ENCODE results near the gene GNG8. TPM values are rescaled to one million over a fixed set of nuclear protein-coding genes. Genes with fewer than 3 reads are reported as not detected.

GNG8 gene
- total and polyA plus RNA-seq, 2 donors (not counting 1 experiment from before 2014, with no cell fraction given), result not detected

DNA sequence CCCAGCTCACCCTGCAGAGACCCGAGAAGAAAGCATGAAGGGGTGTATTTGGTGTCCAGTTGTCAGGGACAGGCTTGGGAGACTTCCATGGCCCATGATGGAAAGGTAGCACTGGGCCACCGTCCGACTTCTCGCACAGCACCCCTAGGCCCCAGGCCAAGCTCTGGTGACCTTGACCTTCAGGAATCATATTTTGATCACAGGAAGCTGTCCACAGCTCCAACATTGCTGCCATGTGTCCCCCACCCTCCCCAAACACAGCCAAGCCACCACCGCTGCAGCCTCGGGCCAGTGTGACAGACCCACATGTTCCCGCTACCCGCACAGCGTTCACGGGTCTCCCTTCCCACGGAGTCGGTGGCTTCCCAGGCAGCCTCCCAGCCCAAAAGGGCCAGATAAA lies 10.3 kb downstream of the GNG8 start:
- peak overlapping the region; percentile 71 for H3K27ac ChIP-seq (ENCODE audit: insufficient read depth, low read length)
- H3K9ac ChIP-seq (ENCODE audit: insufficient read depth, low read length), result no peak overlapping the region
- H2AFZ ChIP-seq (ENCODE audit: low read length), result no peak overlapping the region
- peaks cover 24% of the 10 kb centered on the region for H3K4me1 ChIP-seq (ENCODE audit: control insufficient read depth, extremely low read depth, insufficient read depth, low read length)
- no peaks in the 10 kb centered on the region for H3K27me3 ChIP-seq (ENCODE audit: control insufficient read depth, insufficient read depth, low read length)
- H3K79me2 ChIP-seq (ENCODE audit: control insufficient read depth, insufficient read depth, low read length), result peaks cover 30% of the 10 kb centered on the region
- H3K36me3 ChIP-seq (ENCODE audit: control insufficient read depth, insufficient read depth, low read length), result peaks cover 3% of the 10 kb centered on the region
- no peak for DNase-seq (ENCODE audit: low read depth in 2 of 2)
- H3K4me3 ChIP-seq (replicated peaks in 1 of 4; ENCODE audit: control extremely low read depth in 1 of 4, insufficient read depth in 1 of 4, low read depth in 3 of 4, low read length in 4 of 4), result no peak overlapping the region
- H3K4me2 ChIP-seq (ENCODE audit: extremely low read depth, insufficient read depth, low read length), result no peak overlapping the region
- no peak for TF ChIP-seq EZH2 (IDR thresholded peaks at IDR 0.05; ENCODE audit: low read length, missing control alignments)
- TF ChIP-seq, protein P1, sequence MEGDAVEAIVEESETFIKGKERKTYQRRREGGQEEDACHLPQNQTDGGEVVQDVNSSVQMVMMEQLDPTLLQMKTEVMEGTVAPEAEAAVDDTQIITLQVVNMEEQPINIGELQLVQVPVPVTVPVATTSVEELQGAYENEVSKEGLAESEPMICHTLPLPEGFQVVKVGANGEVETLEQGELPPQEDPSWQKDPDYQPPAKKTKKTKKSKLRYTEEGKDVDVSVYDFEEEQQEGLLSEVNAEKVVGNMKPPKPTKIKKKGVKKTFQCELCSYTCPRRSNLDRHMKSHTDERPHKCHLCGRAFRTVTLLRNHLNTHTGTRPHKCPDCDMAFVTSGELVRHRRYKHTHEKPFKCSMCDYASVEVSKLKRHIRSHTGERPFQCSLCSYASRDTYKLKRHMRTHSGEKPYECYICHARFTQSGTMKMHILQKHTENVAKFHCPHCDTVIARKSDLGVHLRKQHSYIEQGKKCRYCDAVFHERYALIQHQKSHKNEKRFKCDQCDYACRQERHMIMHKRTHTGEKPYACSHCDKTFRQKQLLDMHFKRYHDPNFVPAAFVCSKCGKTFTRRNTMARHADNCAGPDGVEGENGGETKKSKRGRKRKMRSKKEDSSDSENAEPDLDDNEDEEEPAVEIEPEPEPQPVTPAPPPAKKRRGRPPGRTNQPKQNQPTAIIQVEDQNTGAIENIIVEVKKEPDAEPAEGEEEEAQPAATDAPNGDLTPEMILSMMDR (conservative IDR thresholded peaks at IDR 0.05 in 1 of 2, IDR thresholded peaks at IDR 0.05 in 1 of 2; ENCODE audit: low read depth in 1 of 2, low read length in 2 of 2), result no peak
- H4K20me1 ChIP-seq (ENCODE audit: control insufficient read depth, extremely low read depth, insufficient read depth, low read length), result no peaks in the 10 kb centered on the region
- no peaks in the 10 kb centered on the region for H3K9me3 ChIP-seq (ENCODE audit: control insufficient read depth, insufficient read depth, low read depth, low read length)

- Histone ChIP-seq H3K27ac (ENCODE audit: insufficient read depth, low read length) (peak within 1 kb of the TSS; percentile 71), H3K4me1 (ENCODE audit: control insufficient read depth, extremely low read depth, insufficient read depth, low read length) (peaks cover 28% of the 10 kb centered on the region), H3K27me3 (ENCODE audit: control insufficient read depth, insufficient read depth, low read length) (no peaks in the 10 kb centered on the region), H2AFZ (ENCODE audit: low read length) (peak within 1 kb of the TSS; percentile 48), H3K4me3 (replicated peaks in 1 of 4; ENCODE audit: control extremely low read depth in 1 of 4, insufficient read depth in 1 of 4, low read depth in 3 of 4, low read length in 4 of 4) (peak within 1 kb of the TSS; percentile 6 to 63 (median 52)), H3K4me2 (ENCODE audit: extremely low read depth, insufficient read depth, low read length) (peak within 1 kb of the TSS; percentile 81), H3K9me3 (ENCODE audit: control insufficient read depth, insufficient read depth, low read depth, low read length) (no peaks in the 10 kb centered on the region), H3K79me2 (ENCODE audit: control insufficient read depth, insufficient read depth, low read length) (peaks cover 30% of the 10 kb centered on the region), H4K20me1 (ENCODE audit: control insufficient read depth, extremely low read depth, insufficient read depth, low read length) (no peaks in the 10 kb centered on the region), H3K9ac (ENCODE audit: insufficient read depth, low read length) (peak within 1 kb of the TSS; percentile 61), H3K36me3 (ENCODE audit: control insufficient read depth, insufficient read depth, low read length) (peaks cover 3% of the 10 kb centered on the region)
- no peak for TF ChIP-seq EZH2 (IDR thresholded peaks at IDR 0.05; ENCODE audit: low read length, missing control alignments)
- TF ChIP-seq, protein P1 (conservative IDR thresholded peaks at IDR 0.05 in 1 of 2, IDR thresholded peaks at IDR 0.05 in 1 of 2; ENCODE audit: low read depth in 1 of 2, low read length in 2 of 2), result peak in 1 of 2 donors; percentile 23
- DNase-seq (ENCODE audit: low read depth in 2 of 2), result peak; percentile 67 to 78
These were observed 10.9 kb downstream of the GNG8 start, which contains the start of gene PTGIR for GRCh38 chr19:46624958-46625661. PTGIR (minus strand) TSS chr19:46625089; CDS start chr19:46624225, 864 bp downstream.

GRCh38 chr19:46623915-46624502 lies 12.0 kb downstream of the GNG8 start:
- Histone ChIP-seq H2AFZ (ENCODE audit: low read length) (no peak overlapping the region), H3K27me3 (ENCODE audit: control insufficient read depth, insufficient read depth, low read length) (no peaks in the 10 kb centered on the region), H3K9me3 (ENCODE audit: control insufficient read depth, insufficient read depth, low read depth, low read length) (no peaks in the 10 kb centered on the region), H3K27ac (ENCODE audit: insufficient read depth, low read length) (peak overlapping the region; percentile 71), H3K4me1 (ENCODE audit: control insufficient read depth, extremely low read depth, insufficient read depth, low read length) (peaks cover 34% of the 10 kb centered on the region), H3K4me2 (ENCODE audit: extremely low read depth, insufficient read depth, low read length) (peak overlapping the region; percentile 55), H4K20me1 (ENCODE audit: control insufficient read depth, extremely low read depth, insufficient read depth, low read length) (no peaks in the 10 kb centered on the region), H3K79me2 (ENCODE audit: control insufficient read depth, insufficient read depth, low read length) (peaks cover 30% of the 10 kb centered on the region), H3K36me3 (ENCODE audit: control insufficient read depth, insufficient read depth, low read length) (peaks cover 3% of the 10 kb centered on the region), H3K4me3 (replicated peaks in 1 of 4; ENCODE audit: control extremely low read depth in 1 of 4, insufficient read depth in 1 of 4, low read depth in 3 of 4, low read length in 4 of 4) (peak overlapping the region in 3 of 4 experiments; percentile 41 to 63 (median 56)), H3K9ac (ENCODE audit: insufficient read depth, low read length) (peak overlapping the region; percentile 48)
- DNase-seq (ENCODE audit: low read depth in 2 of 2), result no peak
- TF ChIP-seq, protein P1 (conservative IDR thresholded peaks at IDR 0.05 in 1 of 2, IDR thresholded peaks at IDR 0.05 in 1 of 2; ENCODE audit: low read depth in 1 of 2, low read length in 2 of 2), result no peak
- no peak for TF ChIP-seq EZH2 (IDR thresholded peaks at IDR 0.05; ENCODE audit: low read length, missing control alignments)

Data from fibroblast of lung (primary cell).